Panc1 (cell line): ENCODE results near the gene SLC24A4. TPM values are rescaled to one million over a fixed set of nuclear protein-coding genes. Genes with fewer than 3 reads are reported as not detected.
A peak's percentile ranks its signal among the peaks of the same experiment; 100 is the strongest.

Experiments used
- ATAC-seq: fragments of 200-7000 bp; cut with Tn5 transposase; 2 replicates; pipeline ENCODE4 v1.9.1; 2020; ENCODE audit warnings: mild to moderate bottlenecking, moderate library complexity
- Bru-seq: library from RNA; stranded (reverse); fragments of 400-500 nt; gene quantifications from one replicate; lab custom pipeline; 2021; lab: Mats Ljungman, UMichigan
- BruChase-seq, 2 experiments: library from RNA; stranded (reverse); fragments of 400-500 nt; gene quantifications; one replicate each; lab custom pipeline; 2021; lab: Mats Ljungman, UMichigan
- BruUV-seq: library from RNA; stranded (reverse); fragments of 400-500 nt; replicated peaks from 2 replicates; lab custom pipeline; 2021; lab: Mats Ljungman, UMichigan
- CTCF ChIA-PET: fragments of 300-600 bp; sonication (Branson Sonifier 250); formaldehyde crosslinking; loops from one replicate; lab custom pipeline; 2022; ENCODE audit warnings: antibody characterized with exemption; lab: Charles Lee
- POLR2A ChIA-PET: fragments of 300-600 bp; sonication (Branson Sonifier 250); formaldehyde crosslinking; loops from one replicate; lab custom pipeline; 2022; ENCODE audit warnings: antibody characterized with exemption; lab: Charles Lee
- DNase-seq: peaks from one replicate; pipeline ENCODE4 v3.0.0-alpha.2; 2010; ENCODE audit warnings: low read depth, low spot score
- H3K27ac ChIP-seq: 2 replicates; pipeline ENCODE4 v1.5.1; 2011; ENCODE audit warnings: mild to moderate bottlenecking, low read length, inconsistent platforms
- H3K27me3 ChIP-seq: fragments of 200-500 bp; sonication (Bioruptor generic); 2 replicates; pipeline ENCODE4 v1.6.0; 2014; ENCODE audit warnings: low read length, inconsistent platforms; ENCODE audit not compliant: control insufficient read depth, insufficient read depth
- H3K36me3 ChIP-seq: fragments of 200-500 bp; sonication (Bioruptor generic); 2 replicates; pipeline ENCODE4 v1.5.1; 2014; ENCODE audit warnings: inconsistent platforms, mild to moderate bottlenecking, low read length, moderate library complexity; ENCODE audit not compliant: control insufficient read depth, insufficient read depth
- H3K4me1 ChIP-seq: 2 replicates; pipeline ENCODE4 v1.5.1; 2011; ENCODE audit warnings: inconsistent platforms, mild to moderate bottlenecking, low read length, moderate library complexity; ENCODE audit not compliant: control insufficient read depth, insufficient read depth
- H3K4me3 ChIP-seq, 2 experiments: 2 replicates each; pipeline ENCODE4 v1.5.1; 2011 to 2012; ENCODE audit warnings: low read depth in 2 of 2, low read length in 2 of 2, mild to moderate bottlenecking in 2 of 2, inconsistent platforms in 1 of 2, moderate library complexity in 1 of 2
- H3K9me3 ChIP-seq: fragments of 200-500 bp; sonication (Bioruptor generic); 2 replicates; pipeline ENCODE4 v1.5.1; 2014; ENCODE audit warnings: low read depth, mild to moderate bottlenecking, inconsistent platforms, low read length, moderate library complexity; ENCODE audit not compliant: control insufficient read depth, insufficient read depth
- CTCF ChIP-seq: fragments of 450-650 bp; IDR thresholded peaks from 2 replicates; pipeline ENCODE4 v1.5.1; 2017; ENCODE audit warnings: mild to moderate bottlenecking
- POLR2AphosphoS5 ChIP-seq: IDR thresholded peaks from 2 replicates; pipeline ENCODE4 v1.6.1; 2012; ENCODE audit warnings: mild to moderate bottlenecking, low read depth, low read length, moderate library complexity
- SIN3A ChIP-seq: IDR thresholded peaks from 2 replicates; pipeline ENCODE4 v1.6.1; 2012; ENCODE audit warnings: low read depth, mild to moderate bottlenecking, low read length, moderate library complexity, borderline replicate concordance; ENCODE audit not compliant: insufficient read depth
- TCF7L2 ChIP-seq: IDR thresholded peaks from 2 replicates; pipeline ENCODE4 v1.6.1; 2011; ENCODE audit warnings: mild to moderate bottlenecking, low read depth, low read length, inconsistent platforms
- in situ Hi-C: cut with HindIII; loops from 2 replicates; pipeline ENCODE4 v1.10.0; 2016; ENCODE audit warnings: low sequenced_read_pairs, low pct_unique_long_range_greater_than_20kb
- intact Hi-C: fragments of 100-400 bp; cut with micrococcal nuclease; formaldehyde crosslinking; loops from one replicate; pipeline ENCODE4 v1.10.0; 2022; ENCODE audit not compliant: unreplicated experiment
- long read RNA-seq: library from polyadenylated mRNA; unstranded; transcript quantifications from one replicate; pipeline ENCODE4 v2.0.0, GENCODE V29; 2021; ENCODE audit not compliant: unreplicated experiment
- polyA plus RNA-seq: library from polyadenylated mRNA; unstranded; fragments of >200 nt; gene quantifications from one replicate; pipeline ENCODE4 v1.2.1, GENCODE V29; 2012; ENCODE audit warnings: missing spikeins; ENCODE audit not compliant: insufficient read length
- total RNA-seq: library from RNA; stranded (reverse); gene quantifications from one replicate; pipeline ENCODE4 v1.2.1, GENCODE V29; 2021; ENCODE audit not compliant: unreplicated experiment
- TF ChIP-seq, protein P1 (sequence below), 2 experiments: IDR thresholded peaks; 2 replicates each; pipeline ENCODE4 v1.6.1; 2011 to 2012; ENCODE audit warnings: low read depth in 2 of 2, control low read depth in 1 of 2, low read length in 1 of 2, mild to moderate bottlenecking in 1 of 2, moderate library complexity in 1 of 2; ENCODE audit not compliant: insufficient read depth in 1 of 2

The SLC24A4 gene
- total RNA-seq (not detected), Bru-seq, nascent RNA (not detected), BruChase-seq, experiment 1, labeled RNA remaining after a 2-hour chase (percentile 1 among the genes with signal in this experiment), BruChase-seq, experiment 2, labeled RNA remaining after a 6-hour chase (percentile 2 among the genes with signal in this experiment)
- polyA plus RNA-seq: not detected
- long read RNA-seq: 0 reads

GRCh38 chr14:92323011-92323915, at the start of gene SLC24A4:
SLC24A4 (plus strand) TSS chr14:92323165; CDS start chr14:92323831, 666 bp downstream.
- Histone ChIP-seq H3K27ac (no peak within 1 kb of the TSS), H3K27me3 (peaks cover 3% of the 10 kb centered on the region; the same call in 1 of the 2 replicates), H3K4me1 (no peaks in the 10 kb centered on the region), H3K36me3 (no peaks in the 10 kb centered on the region), H3K9me3 (no peaks in the 10 kb centered on the region), H3K4me3 (no peak within 1 kb of the TSS)
- CTCF ChIA-PET: no interaction called here
- BruUV-seq: no TSS peak
- TF ChIP-seq, protein P1, sequence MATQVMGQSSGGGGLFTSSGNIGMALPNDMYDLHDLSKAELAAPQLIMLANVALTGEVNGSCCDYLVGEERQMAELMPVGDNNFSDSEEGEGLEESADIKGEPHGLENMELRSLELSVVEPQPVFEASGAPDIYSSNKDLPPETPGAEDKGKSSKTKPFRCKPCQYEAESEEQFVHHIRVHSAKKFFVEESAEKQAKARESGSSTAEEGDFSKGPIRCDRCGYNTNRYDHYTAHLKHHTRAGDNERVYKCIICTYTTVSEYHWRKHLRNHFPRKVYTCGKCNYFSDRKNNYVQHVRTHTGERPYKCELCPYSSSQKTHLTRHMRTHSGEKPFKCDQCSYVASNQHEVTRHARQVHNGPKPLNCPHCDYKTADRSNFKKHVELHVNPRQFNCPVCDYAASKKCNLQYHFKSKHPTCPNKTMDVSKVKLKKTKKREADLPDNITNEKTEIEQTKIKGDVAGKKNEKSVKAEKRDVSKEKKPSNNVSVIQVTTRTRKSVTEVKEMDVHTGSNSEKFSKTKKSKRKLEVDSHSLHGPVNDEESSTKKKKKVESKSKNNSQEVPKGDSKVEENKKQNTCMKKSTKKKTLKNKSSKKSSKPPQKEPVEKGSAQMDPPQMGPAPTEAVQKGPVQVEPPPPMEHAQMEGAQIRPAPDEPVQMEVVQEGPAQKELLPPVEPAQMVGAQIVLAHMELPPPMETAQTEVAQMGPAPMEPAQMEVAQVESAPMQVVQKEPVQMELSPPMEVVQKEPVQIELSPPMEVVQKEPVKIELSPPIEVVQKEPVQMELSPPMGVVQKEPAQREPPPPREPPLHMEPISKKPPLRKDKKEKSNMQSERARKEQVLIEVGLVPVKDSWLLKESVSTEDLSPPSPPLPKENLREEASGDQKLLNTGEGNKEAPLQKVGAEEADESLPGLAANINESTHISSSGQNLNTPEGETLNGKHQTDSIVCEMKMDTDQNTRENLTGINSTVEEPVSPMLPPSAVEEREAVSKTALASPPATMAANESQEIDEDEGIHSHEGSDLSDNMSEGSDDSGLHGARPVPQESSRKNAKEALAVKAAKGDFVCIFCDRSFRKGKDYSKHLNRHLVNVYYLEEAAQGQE (IDR thresholded peaks at IDR 0.05; ENCODE audit: insufficient read depth in 1 of 2, low read depth in 2 of 2, low read length in 1 of 2): no peak
- TF ChIP-seq CTCF (no peak), POLR2AphosphoS5 (no peak), SIN3A (no peak), TCF7L2 (no peak)
- no peak for DNase-seq
- POLR2A ChIA-PET: no interaction called here
- intact Hi-C loops: no loop called here
- ATAC-seq: peak; percentile 57; the same call in 1 of the 2 replicates
- in situ Hi-C loops: no loop called here

DNA sequence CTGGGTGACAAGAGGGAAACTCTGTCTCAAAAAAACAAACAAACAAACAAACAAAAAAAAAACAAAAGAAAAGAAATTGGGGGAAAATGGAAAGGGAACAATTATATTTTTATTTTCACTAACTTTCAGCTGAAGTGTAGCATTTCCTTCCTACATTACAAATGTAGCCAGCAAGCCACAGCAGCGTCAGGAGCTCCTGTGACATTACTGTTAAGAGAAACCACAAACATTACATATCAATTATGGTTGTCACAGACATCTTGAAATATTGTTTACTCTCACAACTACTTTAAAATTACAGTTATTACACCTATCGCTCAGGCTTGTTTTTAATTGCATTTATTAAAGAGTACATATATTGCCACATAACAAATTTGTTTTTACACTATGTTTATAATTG, 49.8 kb upstream of the SLC24A4 start:
- Histone ChIP-seq H3K27ac (no peak overlapping the region), H3K36me3 (no peaks in the 10 kb centered on the region), H3K27me3 (peaks cover 2% of the 10 kb centered on the region), H3K9me3 (no peaks in the 10 kb centered on the region), H3K4me3 (no peak overlapping the region), H3K4me1 (no peaks in the 10 kb centered on the region)
- POLR2A ChIA-PET: no interaction called here
- BruUV-seq: no TSS peak
- in situ Hi-C loops (no loop called here), intact Hi-C loops (no loop called here)
- ATAC-seq (no peak), DNase-seq (no peak)
- no peak for TF ChIP-seq SIN3A
- TF ChIP-seq TCF7L2: no peak
- TF ChIP-seq CTCF: no peak
- no peak for TF ChIP-seq POLR2AphosphoS5
- TF ChIP-seq, protein P1 (IDR thresholded peaks at IDR 0.05; ENCODE audit: insufficient read depth in 1 of 2, low read depth in 2 of 2, low read length in 1 of 2): no peak
- CTCF ChIA-PET: no interaction called here
